Adrenal gland (tissue), 12 donors: ENCODE results near the gene FKBP1B. TPM values are rescaled to one million over a fixed set of nuclear protein-coding genes. Genes with fewer than 3 reads are reported as not detected.

Experiments used
- DNase-seq, 7 donors: peaks; one replicate each; pipeline ENCODE4 v3.0.0-alpha.2; 2019 to 2020
- H3K27ac ChIP-seq, 5 donors: fragments of 200-600 bp; sonication (generic) in 4 of 5; 1 replicate in 3 of 5; 2 replicates in 2 of 5; pipeline versions ENCODE4 v1.5.1 to v1.8.0; 2016 to 2020; ENCODE audit warnings: mild to moderate bottlenecking in 1 of 5
- H3K27me3 ChIP-seq: fragments of 200-600 bp; 2 replicates; pipeline ENCODE4 v1.8.0; 2021
- H3K36me3 ChIP-seq, 2 donors: fragments of 200-600 bp; replicated peaks in 1 of 2; 1 replicate in 1 of 2; 2 replicates in 1 of 2; pipeline versions ENCODE4 v1.5.1 to v1.8.0; 2018 to 2022
- H3K4me1 ChIP-seq, 2 donors: fragments of 200-600 bp; replicated peaks in 1 of 2; 1 replicate in 1 of 2; 2 replicates in 1 of 2; pipeline versions ENCODE4 v1.5.1 to v1.8.0; 2018 to 2021
- H3K4me3 ChIP-seq, 4 donors: fragments of 200-600 bp; sonication (generic) in 3 of 4; one replicate each; pipeline ENCODE4 v1.5.1; 2016 to 2018
- H3K9me3 ChIP-seq, 3 donors: fragments of 200-600 bp; sonication (generic) in 1 of 3; replicated peaks in 1 of 3; 1 replicate in 2 of 3; 2 replicates in 1 of 3; pipeline versions ENCODE4 v1.5.1 to v1.8.0; 2016 to 2021
- CTCF ChIP-seq, 6 experiments: fragments of 450-650 bp in 4 of 6; fragments of 200-600 bp in 2 of 6; sonication (generic) in 1 of 6; IDR thresholded peaks; 1 replicate in 5 of 6; 2 replicates in 1 of 6; pipeline versions ENCODE4 v1.5.1 to v1.8.0; 2016 to 2021; ENCODE audit warnings: antibody characterized with exemption in 6 of 6, mild to moderate bottlenecking in 2 of 6, moderate library complexity in 1 of 6
- POLR2A ChIP-seq, 2 donors: fragments of 450-650 bp; IDR thresholded peaks; one replicate each; pipeline ENCODE4 v1.6.1; 2017; ENCODE audit warnings: antibody characterized with exemption in 2 of 2, mild to moderate bottlenecking in 2 of 2, moderate library complexity in 1 of 2
- WGBS, 4 donors: extraction: QIAGEN DNeasy Blood & Tissue Kit in 2 of 4; methylation state at CpG; one replicate each; pipeline versions ENCODE4 v1.1.5 to v1.1.7; 2013 to 2017; 5-methylcytosine and 5-hydroxymethylcytosine counted together
- intact Hi-C, 2 donors: fragments of 100-400 bp; cut with DNase I; formaldehyde crosslinking; loops; one replicate each; pipeline versions ENCODE4 v1.14.1 to v1.15.0; 2022 to 2023
- polyA plus RNA-seq, 3 donors: library from polyadenylated mRNA; stranded (reverse); fragments of 200-250 nt in 2 of 3; fragments of 350-450 nt in 1 of 3; fragmentation: Illumina TruSeq in 1 of 3; extraction: RNeasy Lipid Tissue Mini Kit (QIAGEN cat#74804) in 1 of 3; gene quantifications; one replicate each; pipeline ENCODE4 v1.2.3, GENCODE V29; 2013 to 2014
- total RNA-seq, 9 donors: library from RNA; depleted of rRNA in 4 of 9; stranded (reverse); fragments of >200 nt in 4 of 9; fragments of 120-200 nt in 1 of 9; fragmentation: NEBNext Ultra II Directional in 1 of 9; extraction: Animal tissue kit (Norgen Biotek cat#: 25700) in 1 of 9; gene quantifications; one replicate each; pipeline versions ENCODE4 v1.1.0 to v1.2.4, GENCODE V29; 2013 to 2023
- donor health status: healthy with polysubstance abuse.
- donor health status: Bipolar disorder and iron deficiency.
- donor health status: DM: yes; HTN: yes; CAD: no.
- donor health status: DM: no; HTN: no; CAD: no.
- donor health status: DM: no; HTN: no; CAD: no.
- donor health status: DM: yes; HTN: yes; CAD: no.

FKBP1B gene
- total and polyA plus RNA-seq, 12 donors: 3.7 to 18.2 (median 6.4) TPM

GRCh38 chr2:24051833-24052232 lies 2.3 kb downstream of the FKBP1B start:
- 88 to 90% (median 90%) methylated on average over 8 of the region's 8 CpGs for WGBS, 4 donors

GRCh38 chr2:24052951-24053350 lies 3.4 kb downstream of the FKBP1B start:
- H3K36me3 ChIP-seq: no peaks in the 10 kb centered on the region
- H3K4me3 ChIP-seq: no peak overlapping the region
- no peak for DNase-seq
- no peak overlapping the region for H3K27ac ChIP-seq
- WGBS, 4 donors: 84 to 100% (median 97%) methylated on average over 1 of the region's 1 CpG
- intact Hi-C loops: no loop called here
- peaks cover 0 to 3% of the 10 kb centered on the region in 2 donors for H3K4me1 ChIP-seq
- no peaks in the 10 kb centered on the region for H3K9me3 ChIP-seq
- no peaks in the 10 kb centered on the region for H3K27me3 ChIP-seq
- no peak for TF ChIP-seq CTCF (IDR thresholded peaks at IDR 0.05)

More at GRCh38 chr2:24051833-24052232, 2.3 kb downstream of the FKBP1B start:
- H3K9me3 ChIP-seq: no peaks in the 10 kb centered on the region
- no peak for TF ChIP-seq POLR2A (IDR thresholded peaks at IDR 0.05)
- no peak for TF ChIP-seq CTCF (IDR thresholded peaks at IDR 0.05)
- no peak overlapping the region for H3K4me3 ChIP-seq
- no peaks in the 10 kb centered on the region for H3K27me3 ChIP-seq
- DNase-seq: no peak
- no peaks in the 10 kb centered on the region for H3K36me3 ChIP-seq
- no peak overlapping the region for H3K27ac ChIP-seq
- intact Hi-C loops: no loop called here
- H3K4me1 ChIP-seq: peaks cover 0 to 7% of the 10 kb centered on the region in 2 donors

- WGBS, 4 donors: 76 to 86% (median 83%) methylated on average over 8 of the region's 8 CpGs
- H3K36me3 ChIP-seq: no peaks in the 10 kb centered on the region
- no peaks in the 10 kb centered on the region for H3K27me3 ChIP-seq
- DNase-seq: peak in 1 of 7 donors; percentile 48
- H3K9me3 ChIP-seq: no peaks in the 10 kb centered on the region
- TF ChIP-seq CTCF (IDR thresholded peaks at IDR 0.05): no peak
- no peak for TF ChIP-seq POLR2A (IDR thresholded peaks at IDR 0.05)
- H3K27ac ChIP-seq: no peak overlapping the region
- no peak overlapping the region for H3K4me3 ChIP-seq
- no peaks in the 10 kb centered on the region for H3K4me1 ChIP-seq
- intact Hi-C loops: no loop called here
These were observed 4.9 kb downstream of the FKBP1B start for GRCh38 chr2:24054366-24055010.

GRCh38 chr2:24055750-24056149 lies 6.2 kb downstream of the FKBP1B start:
- TF ChIP-seq POLR2A (IDR thresholded peaks at IDR 0.05): no peak
- TF ChIP-seq CTCF (IDR thresholded peaks at IDR 0.05): no peak
- no peak for DNase-seq
- H3K27ac ChIP-seq: no peak overlapping the region
- H3K4me3 ChIP-seq: no peak overlapping the region
- H3K27me3 ChIP-seq: no peaks in the 10 kb centered on the region
- intact Hi-C loops: no loop called here
- no peaks in the 10 kb centered on the region for H3K36me3 ChIP-seq
- no peaks in the 10 kb centered on the region for H3K9me3 ChIP-seq
- WGBS, 4 donors: 82 to 95% (median 90%) methylated on average over 6 of the region's 6 CpGs
- H3K4me1 ChIP-seq: no peaks in the 10 kb centered on the region
